KBM-7 (cell line): ENCODE results near the gene MAP1LC3C.
"Not testable (repeated sequence)": the region's sequence is repeated elsewhere in the genome, so short reads cannot be mapped to it uniquely, and the experiment has no call there.

Source experiments
- DNase-seq: peaks from one replicate; pipeline ENCODE4 v3.0.0-alpha.2; 2015
- in situ Hi-C: fragments of 300-500 bp; cut with MboI; formaldehyde crosslinking; loops from 2 replicates; pipeline ENCODE4 v1.14.3; 2020; ENCODE audit warnings: low sequenced_read_pairs, low pct_unique_long_range_greater_than_20kb, mixed read lengths

MAP1LC3C gene

DNA sequence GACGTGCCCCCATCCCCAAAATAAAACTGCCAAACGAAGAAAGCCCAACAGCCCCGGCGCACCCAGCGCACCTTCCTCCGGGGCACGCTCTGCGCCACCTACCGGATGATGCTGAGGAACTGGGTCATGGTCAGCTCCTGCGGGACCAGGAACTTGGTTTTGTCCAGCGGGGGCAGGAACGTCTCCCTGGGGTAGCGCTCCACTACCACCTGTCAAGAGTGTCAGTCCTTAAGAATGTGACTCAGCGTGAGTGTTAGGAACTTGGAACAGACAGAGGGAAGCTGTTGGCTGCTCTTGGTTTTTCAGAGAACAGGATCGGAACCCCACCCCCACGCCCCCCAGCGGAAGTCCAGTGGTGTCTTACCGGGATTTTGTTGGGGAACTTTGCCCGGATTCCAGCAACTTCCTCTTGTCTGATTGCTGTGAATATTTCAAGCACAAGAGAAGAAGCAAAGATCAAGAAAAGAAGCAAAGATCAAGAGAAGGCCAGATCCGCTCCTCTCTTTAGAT, 431 bp downstream of the MAP1LC3C start:
- in situ Hi-C loops, result no loop called here
- peak; percentile 68 for DNase-seq

DNA sequence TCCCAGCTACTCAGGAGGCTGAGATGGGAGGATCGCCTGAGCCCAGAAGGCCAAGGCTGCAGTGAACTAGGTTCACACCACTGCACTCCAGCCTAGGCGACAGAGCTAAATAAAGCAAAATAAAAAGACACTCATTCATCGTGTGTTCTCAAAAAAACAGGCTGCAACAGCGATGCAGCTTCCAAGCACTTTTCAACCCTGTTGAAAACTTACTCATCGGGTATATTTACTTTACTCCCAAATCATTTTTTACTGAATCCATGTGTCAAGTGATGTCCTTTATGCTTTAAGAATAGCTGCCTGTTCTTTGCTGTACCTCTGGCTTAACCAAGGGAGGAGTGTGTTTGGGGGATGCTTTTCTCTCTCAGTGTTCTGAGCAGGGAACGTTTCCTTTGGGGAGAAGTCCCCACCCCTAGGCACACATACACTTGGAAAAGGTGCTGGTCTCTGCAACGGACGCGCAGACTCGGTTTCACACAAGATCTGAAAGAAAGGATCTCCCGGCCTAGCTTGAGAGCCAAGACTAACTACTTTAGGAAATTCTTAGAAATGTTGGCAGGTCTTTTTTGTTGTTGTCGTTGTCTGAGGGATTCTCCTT, 1.4 kb downstream of the MAP1LC3C start:
- DNase-seq, result no peak
- in situ Hi-C loops, result no loop called here

- DNase-seq, result no peak
- in situ Hi-C loops, result no loop called here
These were observed 4.7 kb downstream of the MAP1LC3C start for GRCh38 chr1:241994171-241994570.

GRCh38 chr1:241992734-241993133, 6.2 kb downstream of the MAP1LC3C start:
- in situ Hi-C loops, result no loop called here

DNA sequence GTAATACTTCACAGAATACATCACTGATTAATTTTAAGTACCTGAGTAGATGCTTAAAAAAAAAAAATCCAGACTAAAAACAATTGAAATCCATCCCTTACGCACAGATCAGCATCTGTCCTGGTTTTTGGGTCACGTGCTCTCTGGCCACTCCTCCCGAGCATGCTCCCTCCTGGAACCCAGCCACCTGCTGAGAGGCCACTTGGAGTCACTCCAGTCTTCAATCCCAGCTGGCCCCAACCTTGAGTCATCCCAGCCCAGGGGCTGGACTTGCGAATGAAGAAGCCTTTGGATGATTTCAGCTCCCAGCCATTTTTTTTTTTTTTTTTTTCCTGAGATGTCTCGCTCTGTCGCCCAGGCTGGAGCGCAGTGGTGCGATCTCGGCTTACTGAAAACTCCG, 8.9 kb downstream of the MAP1LC3C start:
- no peak for DNase-seq
- in situ Hi-C loops, result no loop called here

More at GRCh38 chr1:241992734-241993133, 6.2 kb downstream of the MAP1LC3C start:
- no peak for DNase-seq

DNA sequence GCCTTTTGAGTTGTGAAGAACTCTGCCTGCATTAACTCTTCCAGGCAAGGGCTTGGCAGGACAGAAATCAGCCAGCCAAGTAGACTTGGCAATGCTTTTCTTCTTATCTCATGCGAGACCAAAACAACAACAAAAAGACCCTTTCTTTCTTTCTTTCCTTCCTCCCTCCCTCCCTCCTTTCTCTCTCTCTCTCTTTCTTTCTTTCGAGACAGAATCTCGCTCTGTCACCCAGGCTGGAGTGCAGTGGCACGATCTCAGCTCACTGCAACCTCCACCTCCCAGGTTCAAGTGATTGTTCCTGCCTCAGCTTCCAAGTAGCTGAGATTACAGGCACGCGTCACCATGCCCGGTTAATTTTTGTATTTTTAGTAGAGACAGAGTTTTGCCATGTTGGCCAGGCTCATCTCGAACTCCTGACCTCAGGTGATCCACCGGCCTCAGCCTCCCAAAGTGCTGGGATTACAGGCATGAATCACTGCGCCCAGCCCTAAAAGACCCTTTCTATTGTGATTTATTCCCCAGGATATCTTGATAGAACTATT, 10.4 kb downstream of the MAP1LC3C start:
- in situ Hi-C loops, DNase-seq: not testable (repeated sequence)

- DNase-seq, result peak; percentile 21
- in situ Hi-C loops, result no loop called here
These were observed 13.1 kb downstream of the MAP1LC3C start for GRCh38 chr1:241985787-241986186.

DNA sequence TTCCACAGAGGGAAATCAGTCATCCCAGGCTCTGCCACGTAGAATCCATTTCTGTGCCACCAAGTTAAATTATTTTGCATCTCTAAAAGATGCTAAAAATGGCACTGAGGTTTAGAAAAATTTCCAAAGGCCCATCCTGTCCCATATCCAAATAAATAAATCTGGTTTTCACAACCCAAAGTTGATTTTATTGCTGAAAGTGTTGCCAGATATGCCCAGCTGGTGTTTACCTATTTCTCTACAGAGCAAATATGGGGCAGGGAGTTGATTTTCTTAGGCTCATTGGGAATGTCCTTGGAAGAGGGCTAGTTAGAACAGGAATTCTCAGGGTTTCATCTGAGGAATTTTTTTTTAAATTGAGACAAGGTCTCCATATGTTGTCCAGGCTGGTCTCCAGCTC, 19.0 kb downstream of the MAP1LC3C start:
- DNase-seq, result no peak
- in situ Hi-C loops, result no loop called here

DNA sequence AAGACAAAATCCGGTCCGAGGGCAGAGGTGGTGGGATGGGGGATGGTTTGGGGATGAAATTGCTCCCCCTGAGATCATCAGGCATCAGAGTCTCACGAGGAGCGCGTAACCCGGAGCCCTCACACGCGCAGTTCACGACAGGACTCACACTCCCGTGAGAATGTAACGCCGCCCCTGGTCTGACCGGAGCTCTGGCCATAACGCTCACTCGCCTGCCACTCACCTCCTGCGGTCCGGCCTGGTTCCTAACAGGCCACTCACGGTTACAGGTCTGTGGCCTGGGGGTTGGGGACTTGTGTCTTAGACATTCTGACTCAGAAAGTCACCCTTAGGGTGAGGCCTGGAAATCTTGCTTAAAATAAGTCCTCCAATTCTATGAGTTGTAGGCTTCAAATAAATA, 19.8 kb downstream of the MAP1LC3C start:
- in situ Hi-C loops, result no loop called here
- DNase-seq, result no peak

GRCh38 chr1:241976229-241976628, 22.7 kb downstream of the MAP1LC3C start:
- in situ Hi-C loops, result no loop called here
- DNase-seq, result no peak

DNA sequence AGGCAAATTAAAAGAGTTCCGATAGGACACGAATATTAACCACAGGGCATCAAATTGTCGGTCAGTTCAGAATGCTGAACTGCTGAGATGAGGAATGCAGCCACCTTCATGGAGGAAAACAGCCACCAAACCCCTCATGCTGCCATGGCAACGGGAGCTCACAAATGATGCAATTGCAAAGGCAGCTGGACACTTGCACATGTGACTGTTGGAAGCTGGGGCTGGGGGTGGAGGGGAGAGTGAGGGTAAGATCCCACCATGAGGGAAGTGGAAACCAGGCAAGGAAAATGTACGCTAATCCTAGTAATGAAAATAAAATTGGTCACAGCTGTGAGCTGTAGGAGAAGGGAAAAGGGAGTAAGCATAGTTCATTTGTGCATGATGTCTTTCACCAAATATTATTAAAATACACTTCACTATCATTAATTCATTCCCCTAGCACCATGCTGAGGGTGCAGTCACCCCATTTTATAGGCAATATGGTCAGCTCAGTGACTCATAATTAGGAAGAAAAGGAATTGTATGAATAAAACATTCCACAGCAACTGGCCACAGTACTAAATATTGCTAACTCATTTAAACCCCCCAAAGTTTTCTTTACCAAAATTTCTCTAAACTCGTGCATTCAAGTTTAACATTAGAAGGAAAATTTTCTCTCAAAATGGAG, 26.1 kb downstream of the MAP1LC3C start:
- in situ Hi-C loops, result no loop called here
- no peak for DNase-seq

GRCh38 chr1:241968611-241969010, 30.3 kb downstream of the MAP1LC3C start:
- in situ Hi-C loops, result no loop called here
- DNase-seq, result no peak

DNA sequence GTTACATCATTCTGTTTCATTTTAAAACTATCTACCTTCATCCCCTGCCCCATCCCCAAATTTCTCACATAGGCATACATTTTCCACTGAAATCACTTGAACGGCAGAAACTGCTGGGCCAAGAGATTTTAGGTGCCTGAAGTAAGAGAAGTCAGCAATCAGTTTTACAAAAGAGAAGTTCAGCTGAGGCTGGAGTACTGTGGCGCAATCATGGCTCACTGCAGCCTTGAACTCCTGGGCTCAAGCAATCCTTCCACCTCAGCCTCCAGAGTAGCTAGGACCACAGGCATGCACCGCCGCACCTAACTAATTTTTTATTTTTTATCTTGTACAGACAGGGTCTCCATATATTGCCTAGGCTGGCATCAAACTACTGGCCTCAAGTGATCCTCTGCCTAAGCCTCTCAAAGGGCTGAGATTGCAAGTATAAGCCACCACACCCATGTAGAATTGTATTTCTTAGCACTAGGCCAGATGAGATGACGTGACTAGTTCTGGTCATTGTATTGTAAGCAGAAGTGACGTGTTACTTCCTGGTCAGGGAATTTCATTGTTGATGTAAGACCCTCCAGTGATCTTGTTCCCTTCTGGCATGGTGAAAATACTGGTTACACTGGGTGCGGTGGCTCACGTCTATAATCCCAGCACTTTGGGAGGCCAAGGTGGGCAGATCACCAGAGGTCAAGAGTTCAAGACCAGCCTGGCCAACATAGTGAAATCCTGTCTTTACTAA, 34.2 kb downstream of the MAP1LC3C start:
- DNase-seq, result no peak
- in situ Hi-C loops, result no loop called here

DNA sequence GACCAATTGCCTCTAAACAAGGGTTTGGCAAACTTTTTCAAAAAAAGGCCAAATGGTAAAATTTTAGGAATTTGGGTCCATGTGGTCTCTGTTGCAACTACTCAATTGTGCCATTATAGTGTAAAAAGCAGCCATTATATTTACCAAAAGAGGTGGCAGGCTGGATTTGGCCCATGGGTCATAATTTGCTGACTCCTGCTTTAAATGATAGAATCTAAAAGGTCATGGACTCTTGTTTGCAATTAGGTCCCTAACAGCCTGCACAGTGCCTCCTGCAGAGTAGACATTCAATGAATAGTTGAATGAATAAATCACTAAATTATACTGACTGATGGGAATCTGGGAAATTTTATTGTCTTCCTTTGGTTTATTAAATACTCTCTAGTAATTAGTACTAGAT, 35.2 kb downstream of the MAP1LC3C start:
- DNase-seq, result no peak
- in situ Hi-C loops, result no loop called here

DNA sequence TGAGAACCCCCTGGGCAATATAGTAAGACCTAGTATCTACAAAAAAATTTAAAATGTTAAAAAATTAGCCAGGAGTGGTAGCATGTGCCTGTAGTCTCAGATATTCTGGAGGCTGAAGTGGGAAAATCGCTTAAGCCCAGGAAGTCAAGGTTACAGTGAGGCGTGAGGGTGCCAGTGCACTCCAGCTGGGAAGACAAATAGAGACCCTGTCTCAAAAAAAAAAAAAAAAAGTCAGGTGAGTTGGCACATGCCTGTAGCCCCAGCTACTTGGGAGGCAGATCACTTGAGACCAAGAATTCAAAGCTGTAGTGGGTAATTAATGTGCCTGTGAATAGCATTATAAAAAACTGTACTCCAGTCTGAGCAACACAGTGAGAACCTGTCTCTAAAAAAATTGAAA, 36.7 kb downstream of the MAP1LC3C start:
- no peak for DNase-seq
- in situ Hi-C loops, result no loop called here

DNA sequence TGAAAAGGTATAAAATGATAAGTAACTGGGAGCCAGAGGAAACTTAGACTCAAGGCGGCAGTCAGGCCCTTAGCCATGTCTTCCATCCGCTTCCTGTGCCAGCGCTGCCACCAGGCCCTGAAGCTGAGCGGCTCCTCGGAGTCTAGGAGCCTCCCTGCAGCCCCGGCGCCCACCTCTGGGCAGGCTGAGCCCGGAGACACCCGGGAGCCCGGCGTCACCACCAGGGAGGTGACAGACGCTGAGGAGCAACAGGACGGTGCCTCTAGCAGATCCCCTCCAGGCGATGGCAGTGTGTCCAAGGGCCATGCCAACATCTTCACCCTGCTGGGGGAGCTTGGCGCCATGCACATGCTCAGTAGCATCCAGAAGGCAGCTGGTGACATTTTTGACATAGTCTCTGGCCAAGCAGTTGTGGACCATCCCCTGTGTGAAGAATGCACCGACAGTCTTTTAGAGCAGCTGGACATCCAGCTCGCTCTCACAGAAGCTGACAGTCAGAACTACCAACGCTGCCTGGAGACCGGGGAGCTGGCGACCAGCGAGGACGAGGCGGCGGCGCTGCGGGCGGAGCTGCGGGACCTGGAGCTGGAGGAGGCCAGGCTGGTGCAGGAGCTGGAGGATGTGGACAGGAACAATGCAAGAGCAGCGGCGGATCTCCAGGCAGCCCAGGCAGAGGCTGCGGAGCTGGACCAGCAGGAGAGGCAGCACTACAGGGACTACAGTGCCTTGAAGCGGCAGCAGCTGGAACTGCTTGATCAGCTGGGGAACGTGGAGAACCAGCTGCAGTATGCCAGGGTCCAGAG, 41.0 kb downstream of the MAP1LC3C start, which contains the start of gene BECN2:
BECN2 (plus strand) TSS at position 76 of the 803 bp plus-strand sequence; CDS start at position 76, 0 bp downstream.
- no peak for DNase-seq
- in situ Hi-C loops, result no loop called here

- no peak for DNase-seq
- in situ Hi-C loops, result no loop called here
These were observed 48.5 kb downstream of the MAP1LC3C start for GRCh38 chr1:241950390-241950789.

- no peak for DNase-seq
- in situ Hi-C loops, result no loop called here
These were observed 51.5 kb downstream of the MAP1LC3C start for GRCh38 chr1:241947354-241947753.
